HEK293 (cell line): ENCODE measurements around the gene ESR1.

ENCODE experiments used
- CTCF ChIA-PET: fragments of 350-600 bp; formaldehyde crosslinking; extraction: SDS; loops from one replicate; lab custom pipeline; 2021; ENCODE audit warnings: antibody characterized with exemption; lab: Yijun Ruan, JAX
- POLR2A ChIA-PET: fragments of 300-600 bp; formaldehyde crosslinking; extraction: SDS; loops from one replicate; lab custom pipeline; 2020; ENCODE audit warnings: antibody characterized with exemption, inconsistent platforms; lab: Yijun Ruan, JAX
- H3K27ac ChIP-seq: fragments of 200-500 bp; sonication (Bioruptor generic); 2 replicates; pipeline ENCODE4 v1.5.1; 2014; ENCODE audit warnings: low read depth, low read length, control low read depth, inconsistent platforms; ENCODE audit errors: extremely low read depth
- H3K36me3 ChIP-seq, 2 experiments: fragments of 200-500 bp in 1 of 2; sonication (Bioruptor generic) in 1 of 2; 1 replicate in 1 of 2; 2 replicates in 1 of 2; pipeline ENCODE4 v1.5.1; 2014 to 2017; ENCODE audit warnings: inconsistent platforms in 2 of 2, low read length in 2 of 2; ENCODE audit not compliant: control insufficient read depth in 2 of 2, insufficient read depth in 1 of 2
- H3K4me1 ChIP-seq: fragments of 200-500 bp; sonication (Bioruptor generic); 2 replicates; pipeline ENCODE4 v1.5.1; 2014; ENCODE audit warnings: mild to moderate bottlenecking, low read length, inconsistent platforms; ENCODE audit not compliant: control insufficient read depth, insufficient read depth
- H3K4me3 ChIP-seq: 2 replicates; pipeline ENCODE4 v1.5.1; 2011; ENCODE audit warnings: low read depth, mild to moderate bottlenecking, control low read depth, low read length, moderate library complexity
- H3K9me3 ChIP-seq: fragments of 200-500 bp; sonication (Bioruptor generic); 2 replicates; pipeline ENCODE4 v1.5.1; 2014; ENCODE audit warnings: low read depth, low read length, inconsistent platforms; ENCODE audit not compliant: control insufficient read depth, insufficient read depth
- BCL11A ChIP-seq: fragments of 450-650 bp; formaldehyde crosslinking; IDR thresholded peaks from 2 replicates; pipeline ENCODE4 v1.5.1; 2016; ENCODE audit warnings: low read depth, missing biosample characterization, missing genetic modification characterization
- KLF1 ChIP-seq: fragments of 450-650 bp; formaldehyde crosslinking; IDR thresholded peaks from 2 replicates; pipeline ENCODE4 v1.5.1; 2016; ENCODE audit warnings: missing biosample characterization, missing genetic modification characterization
- KLF10 ChIP-seq: fragments of 450-650 bp; IDR thresholded peaks from 2 replicates; pipeline ENCODE4 v1.5.1; 2018; ENCODE audit warnings: missing biosample characterization, mild to moderate bottlenecking, missing genetic modification characterization
- SCRT2 ChIP-seq: fragments of 450-650 bp; formaldehyde crosslinking; IDR thresholded peaks from 2 replicates; pipeline ENCODE4 v1.5.1; 2016; ENCODE audit warnings: missing biosample characterization, missing genetic modification characterization
- SP3 ChIP-seq: fragments of 450-650 bp; formaldehyde crosslinking; IDR thresholded peaks from 2 replicates; pipeline ENCODE4 v1.5.1; 2016; ENCODE audit warnings: missing biosample characterization, missing genetic modification characterization
- ZNF155 ChIP-seq: fragments of 450-650 bp; formaldehyde crosslinking; IDR thresholded peaks from 2 replicates; pipeline ENCODE4 v1.5.1; 2016; ENCODE audit warnings: missing biosample characterization, missing genetic modification characterization
- ZNF184 ChIP-seq: fragments of 450-650 bp; IDR thresholded peaks from 2 replicates; pipeline ENCODE4 v1.5.1; 2018; ENCODE audit warnings: missing biosample characterization, mild to moderate bottlenecking, missing genetic modification characterization
- ZNF202 ChIP-seq: fragments of 450-650 bp; formaldehyde crosslinking; IDR thresholded peaks from 2 replicates; pipeline ENCODE4 v1.5.1; 2016; ENCODE audit warnings: missing biosample characterization, missing genetic modification characterization, borderline replicate concordance
- ZNF23 ChIP-seq: fragments of 450-650 bp; formaldehyde crosslinking; IDR thresholded peaks from 2 replicates; pipeline ENCODE4 v1.5.1; 2016; ENCODE audit warnings: missing biosample characterization, missing genetic modification characterization, borderline replicate concordance
- ZNF391 ChIP-seq: fragments of 450-650 bp; formaldehyde crosslinking; IDR thresholded peaks from 2 replicates; pipeline ENCODE4 v1.5.1; 2016; ENCODE audit warnings: low read depth, missing biosample characterization, missing genetic modification characterization, borderline replicate concordance
- ZNF433 ChIP-seq: fragments of 450-650 bp; formaldehyde crosslinking; IDR thresholded peaks from 2 replicates; pipeline ENCODE4 v1.5.1; 2016; ENCODE audit warnings: missing biosample characterization, missing genetic modification characterization, low read depth
- ZNF510 ChIP-seq: fragments of 450-650 bp; formaldehyde crosslinking; IDR thresholded peaks from 2 replicates; pipeline ENCODE4 v1.5.1; 2018; ENCODE audit warnings: mild to moderate bottlenecking, missing genetic modification characterization, missing biosample characterization; ENCODE audit not compliant: insufficient replicate concordance
- ZNF530 ChIP-seq: fragments of 450-650 bp; formaldehyde crosslinking; IDR thresholded peaks from 2 replicates; pipeline ENCODE4 v1.5.1; 2016; ENCODE audit warnings: low read depth, missing biosample characterization, missing genetic modification characterization
- ZNF670 ChIP-seq: fragments of 450-650 bp; formaldehyde crosslinking; IDR thresholded peaks from 2 replicates; pipeline ENCODE4 v1.5.1; 2016; ENCODE audit warnings: missing biosample characterization, missing genetic modification characterization, low read depth
- ZSCAN23 ChIP-seq: fragments of 450-650 bp; formaldehyde crosslinking; IDR thresholded peaks from 2 replicates; pipeline ENCODE4 v1.5.1; 2016; ENCODE audit warnings: missing biosample characterization, missing genetic modification characterization
- ZSCAN5A ChIP-seq: fragments of 450-650 bp; formaldehyde crosslinking; IDR thresholded peaks from 2 replicates; pipeline ENCODE4 v1.5.1; 2016; ENCODE audit warnings: missing biosample characterization, missing genetic modification characterization
- TF ChIP-seq, protein P1 (sequence below): fragments of 450-650 bp; formaldehyde crosslinking; IDR thresholded peaks from 2 replicates; pipeline ENCODE4 v1.5.1; 2017; ENCODE audit warnings: missing biosample characterization, missing genetic modification characterization
- TF ChIP-seq, protein P2 (sequence below): fragments of 450-650 bp; formaldehyde crosslinking; IDR thresholded peaks from 2 replicates; pipeline ENCODE4 v1.5.1; 2016; ENCODE audit warnings: missing biosample characterization, missing genetic modification characterization
- TF ChIP-seq, protein P3 (sequence below): fragments of 450-650 bp; formaldehyde crosslinking; IDR thresholded peaks from 2 replicates; pipeline ENCODE4 v1.5.1; 2016; ENCODE audit warnings: missing biosample characterization, missing genetic modification characterization
- TF ChIP-seq, protein P4 (sequence below): fragments of 450-650 bp; formaldehyde crosslinking; IDR thresholded peaks from 2 replicates; pipeline ENCODE4 v1.5.1; 2016; ENCODE audit warnings: missing biosample characterization, missing genetic modification characterization

ESR1 gene

GRCh38 chr6:151885234-151885633 lies 77.8 kb downstream of the ESR1 start:
- Histone ChIP-seq H3K4me3 (no peak overlapping the region), H3K9me3 (no peaks in the 10 kb centered on the region), H3K36me3 (no peaks in the 10 kb centered on the region), H3K27ac (no peak overlapping the region), H3K4me1 (no peaks in the 10 kb centered on the region)
- ChIA-PET POLR2A (no interaction called here), CTCF (no interaction called here)
- TF ChIP-seq ZNF155 (no peak), ZNF670 (no peak), ZSCAN5A (tag by site-specific recombination) (no peak), ZNF391 (tag by site-specific recombination) (no peak), ZNF184 (tag by site-specific recombination) (no peak), ZNF530 (tag by site-specific recombination) (no peak), KLF10 (tag by site-specific recombination) (no peak), ZSCAN23 (tag by site-specific recombination) (no peak), SP3 (no peak), SCRT2 (no peak), ZNF433 (tag by site-specific recombination) (no peak), KLF1 (tag by site-specific recombination) (no peak), ZNF202 (tag by site-specific recombination) (no peak), BCL11A (tag by site-specific recombination) (no peak), ZNF510 (tag by site-specific recombination) (no peak), ZNF23 (tag by site-specific recombination) (no peak)
- TF ChIP-seq, protein P1, sequence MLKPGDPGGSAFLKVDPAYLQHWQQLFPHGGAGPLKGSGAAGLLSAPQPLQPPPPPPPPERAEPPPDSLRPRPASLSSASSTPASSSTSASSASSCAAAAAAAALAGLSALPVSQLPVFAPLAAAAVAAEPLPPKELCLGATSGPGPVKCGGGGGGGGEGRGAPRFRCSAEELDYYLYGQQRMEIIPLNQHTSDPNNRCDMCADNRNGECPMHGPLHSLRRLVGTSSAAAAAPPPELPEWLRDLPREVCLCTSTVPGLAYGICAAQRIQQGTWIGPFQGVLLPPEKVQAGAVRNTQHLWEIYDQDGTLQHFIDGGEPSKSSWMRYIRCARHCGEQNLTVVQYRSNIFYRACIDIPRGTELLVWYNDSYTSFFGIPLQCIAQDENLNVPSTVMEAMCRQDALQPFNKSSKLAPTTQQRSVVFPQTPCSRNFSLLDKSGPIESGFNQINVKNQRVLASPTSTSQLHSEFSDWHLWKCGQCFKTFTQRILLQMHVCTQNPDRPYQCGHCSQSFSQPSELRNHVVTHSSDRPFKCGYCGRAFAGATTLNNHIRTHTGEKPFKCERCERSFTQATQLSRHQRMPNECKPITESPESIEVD (tag by site-specific recombination): no peak
- TF ChIP-seq, protein P2, sequence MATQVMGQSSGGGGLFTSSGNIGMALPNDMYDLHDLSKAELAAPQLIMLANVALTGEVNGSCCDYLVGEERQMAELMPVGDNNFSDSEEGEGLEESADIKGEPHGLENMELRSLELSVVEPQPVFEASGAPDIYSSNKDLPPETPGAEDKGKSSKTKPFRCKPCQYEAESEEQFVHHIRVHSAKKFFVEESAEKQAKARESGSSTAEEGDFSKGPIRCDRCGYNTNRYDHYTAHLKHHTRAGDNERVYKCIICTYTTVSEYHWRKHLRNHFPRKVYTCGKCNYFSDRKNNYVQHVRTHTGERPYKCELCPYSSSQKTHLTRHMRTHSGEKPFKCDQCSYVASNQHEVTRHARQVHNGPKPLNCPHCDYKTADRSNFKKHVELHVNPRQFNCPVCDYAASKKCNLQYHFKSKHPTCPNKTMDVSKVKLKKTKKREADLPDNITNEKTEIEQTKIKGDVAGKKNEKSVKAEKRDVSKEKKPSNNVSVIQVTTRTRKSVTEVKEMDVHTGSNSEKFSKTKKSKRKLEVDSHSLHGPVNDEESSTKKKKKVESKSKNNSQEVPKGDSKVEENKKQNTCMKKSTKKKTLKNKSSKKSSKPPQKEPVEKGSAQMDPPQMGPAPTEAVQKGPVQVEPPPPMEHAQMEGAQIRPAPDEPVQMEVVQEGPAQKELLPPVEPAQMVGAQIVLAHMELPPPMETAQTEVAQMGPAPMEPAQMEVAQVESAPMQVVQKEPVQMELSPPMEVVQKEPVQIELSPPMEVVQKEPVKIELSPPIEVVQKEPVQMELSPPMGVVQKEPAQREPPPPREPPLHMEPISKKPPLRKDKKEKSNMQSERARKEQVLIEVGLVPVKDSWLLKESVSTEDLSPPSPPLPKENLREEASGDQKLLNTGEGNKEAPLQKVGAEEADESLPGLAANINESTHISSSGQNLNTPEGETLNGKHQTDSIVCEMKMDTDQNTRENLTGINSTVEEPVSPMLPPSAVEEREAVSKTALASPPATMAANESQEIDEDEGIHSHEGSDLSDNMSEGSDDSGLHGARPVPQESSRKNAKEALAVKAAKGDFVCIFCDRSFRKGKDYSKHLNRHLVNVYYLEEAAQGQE (tag by site-specific recombination): no peak
- TF ChIP-seq, protein P3, sequence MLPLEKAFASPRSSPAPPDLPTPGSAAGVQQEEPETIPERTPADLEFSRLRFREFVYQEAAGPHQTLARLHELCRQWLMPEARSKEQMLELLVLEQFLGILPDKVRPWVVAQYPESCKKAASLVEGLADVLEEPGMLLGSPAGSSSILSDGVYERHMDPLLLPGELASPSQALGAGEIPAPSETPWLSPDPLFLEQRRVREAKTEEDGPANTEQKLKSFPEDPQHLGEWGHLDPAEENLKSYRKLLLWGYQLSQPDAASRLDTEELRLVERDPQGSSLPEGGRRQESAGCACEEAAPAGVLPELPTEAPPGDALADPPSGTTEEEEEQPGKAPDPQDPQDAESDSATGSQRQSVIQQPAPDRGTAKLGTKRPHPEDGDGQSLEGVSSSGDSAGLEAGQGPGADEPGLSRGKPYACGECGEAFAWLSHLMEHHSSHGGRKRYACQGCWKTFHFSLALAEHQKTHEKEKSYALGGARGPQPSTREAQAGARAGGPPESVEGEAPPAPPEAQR (tag by site-specific recombination): no peak
- TF ChIP-seq, protein P4, sequence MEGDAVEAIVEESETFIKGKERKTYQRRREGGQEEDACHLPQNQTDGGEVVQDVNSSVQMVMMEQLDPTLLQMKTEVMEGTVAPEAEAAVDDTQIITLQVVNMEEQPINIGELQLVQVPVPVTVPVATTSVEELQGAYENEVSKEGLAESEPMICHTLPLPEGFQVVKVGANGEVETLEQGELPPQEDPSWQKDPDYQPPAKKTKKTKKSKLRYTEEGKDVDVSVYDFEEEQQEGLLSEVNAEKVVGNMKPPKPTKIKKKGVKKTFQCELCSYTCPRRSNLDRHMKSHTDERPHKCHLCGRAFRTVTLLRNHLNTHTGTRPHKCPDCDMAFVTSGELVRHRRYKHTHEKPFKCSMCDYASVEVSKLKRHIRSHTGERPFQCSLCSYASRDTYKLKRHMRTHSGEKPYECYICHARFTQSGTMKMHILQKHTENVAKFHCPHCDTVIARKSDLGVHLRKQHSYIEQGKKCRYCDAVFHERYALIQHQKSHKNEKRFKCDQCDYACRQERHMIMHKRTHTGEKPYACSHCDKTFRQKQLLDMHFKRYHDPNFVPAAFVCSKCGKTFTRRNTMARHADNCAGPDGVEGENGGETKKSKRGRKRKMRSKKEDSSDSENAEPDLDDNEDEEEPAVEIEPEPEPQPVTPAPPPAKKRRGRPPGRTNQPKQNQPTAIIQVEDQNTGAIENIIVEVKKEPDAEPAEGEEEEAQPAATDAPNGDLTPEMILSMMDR (tag by site-specific recombination): no peak
